ENCODE measurements around the gene GRHL3. TPM values are rescaled to one million over a fixed set of nuclear protein-coding genes. Genes with fewer than 3 reads are reported as not detected.

GRHL3 gene
- total and polyA plus RNA-seq, 4 donors: 0.07 to 0.09 (median 0.09) TPM

DNA sequence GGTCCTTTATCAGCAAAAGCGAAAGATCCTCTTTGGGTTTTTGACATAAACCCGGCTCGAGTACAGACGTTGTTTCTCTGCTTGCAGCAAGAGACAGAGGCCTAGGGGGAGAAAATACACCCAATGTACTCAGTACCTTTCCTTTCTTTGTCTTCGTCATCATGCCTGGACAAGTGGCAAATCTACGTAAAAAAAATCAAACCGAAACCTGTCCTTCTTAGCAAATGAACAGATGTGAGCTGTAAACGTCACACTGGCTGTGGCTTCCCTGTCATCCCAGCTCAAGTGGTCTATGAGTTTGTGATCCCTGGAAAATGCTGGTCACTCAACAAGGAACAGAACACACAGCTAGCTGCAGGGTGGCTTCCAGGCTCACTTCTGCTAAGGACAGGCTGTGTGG, 54.6 kb downstream of the GRHL3 start:
- TF ChIP-seq RXRA (IDR thresholded peaks at IDR 0.05) (no peak), NR2F2 (IDR thresholded peaks at IDR 0.05) (no peak), TAF1 (conservative IDR thresholded peaks at IDR 0.05) (no peak), HNF4G (IDR thresholded peaks at IDR 0.05) (no peak), FOXA1 (IDR thresholded peaks at IDR 0.05) (no peak), FOXA2 (IDR thresholded peaks at IDR 0.05) (no peak), YY1 (IDR thresholded peaks at IDR 0.05) (no peak), GABPA (IDR thresholded peaks at IDR 0.05 in 1 of 2, conservative IDR thresholded peaks at IDR 0.05 in 1 of 2) (no peak), HNF4A (conservative IDR thresholded peaks at IDR 0.05) (no peak), EGR1 (IDR thresholded peaks at IDR 0.05; ENCODE audit: low read depth in 2 of 2) (no peak), JUND (IDR thresholded peaks at IDR 0.05) (no peak)
- TF ChIP-seq, protein P1, sequence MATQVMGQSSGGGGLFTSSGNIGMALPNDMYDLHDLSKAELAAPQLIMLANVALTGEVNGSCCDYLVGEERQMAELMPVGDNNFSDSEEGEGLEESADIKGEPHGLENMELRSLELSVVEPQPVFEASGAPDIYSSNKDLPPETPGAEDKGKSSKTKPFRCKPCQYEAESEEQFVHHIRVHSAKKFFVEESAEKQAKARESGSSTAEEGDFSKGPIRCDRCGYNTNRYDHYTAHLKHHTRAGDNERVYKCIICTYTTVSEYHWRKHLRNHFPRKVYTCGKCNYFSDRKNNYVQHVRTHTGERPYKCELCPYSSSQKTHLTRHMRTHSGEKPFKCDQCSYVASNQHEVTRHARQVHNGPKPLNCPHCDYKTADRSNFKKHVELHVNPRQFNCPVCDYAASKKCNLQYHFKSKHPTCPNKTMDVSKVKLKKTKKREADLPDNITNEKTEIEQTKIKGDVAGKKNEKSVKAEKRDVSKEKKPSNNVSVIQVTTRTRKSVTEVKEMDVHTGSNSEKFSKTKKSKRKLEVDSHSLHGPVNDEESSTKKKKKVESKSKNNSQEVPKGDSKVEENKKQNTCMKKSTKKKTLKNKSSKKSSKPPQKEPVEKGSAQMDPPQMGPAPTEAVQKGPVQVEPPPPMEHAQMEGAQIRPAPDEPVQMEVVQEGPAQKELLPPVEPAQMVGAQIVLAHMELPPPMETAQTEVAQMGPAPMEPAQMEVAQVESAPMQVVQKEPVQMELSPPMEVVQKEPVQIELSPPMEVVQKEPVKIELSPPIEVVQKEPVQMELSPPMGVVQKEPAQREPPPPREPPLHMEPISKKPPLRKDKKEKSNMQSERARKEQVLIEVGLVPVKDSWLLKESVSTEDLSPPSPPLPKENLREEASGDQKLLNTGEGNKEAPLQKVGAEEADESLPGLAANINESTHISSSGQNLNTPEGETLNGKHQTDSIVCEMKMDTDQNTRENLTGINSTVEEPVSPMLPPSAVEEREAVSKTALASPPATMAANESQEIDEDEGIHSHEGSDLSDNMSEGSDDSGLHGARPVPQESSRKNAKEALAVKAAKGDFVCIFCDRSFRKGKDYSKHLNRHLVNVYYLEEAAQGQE (IDR thresholded peaks at IDR 0.05): no peak
- TF ChIP-seq, protein P2, sequence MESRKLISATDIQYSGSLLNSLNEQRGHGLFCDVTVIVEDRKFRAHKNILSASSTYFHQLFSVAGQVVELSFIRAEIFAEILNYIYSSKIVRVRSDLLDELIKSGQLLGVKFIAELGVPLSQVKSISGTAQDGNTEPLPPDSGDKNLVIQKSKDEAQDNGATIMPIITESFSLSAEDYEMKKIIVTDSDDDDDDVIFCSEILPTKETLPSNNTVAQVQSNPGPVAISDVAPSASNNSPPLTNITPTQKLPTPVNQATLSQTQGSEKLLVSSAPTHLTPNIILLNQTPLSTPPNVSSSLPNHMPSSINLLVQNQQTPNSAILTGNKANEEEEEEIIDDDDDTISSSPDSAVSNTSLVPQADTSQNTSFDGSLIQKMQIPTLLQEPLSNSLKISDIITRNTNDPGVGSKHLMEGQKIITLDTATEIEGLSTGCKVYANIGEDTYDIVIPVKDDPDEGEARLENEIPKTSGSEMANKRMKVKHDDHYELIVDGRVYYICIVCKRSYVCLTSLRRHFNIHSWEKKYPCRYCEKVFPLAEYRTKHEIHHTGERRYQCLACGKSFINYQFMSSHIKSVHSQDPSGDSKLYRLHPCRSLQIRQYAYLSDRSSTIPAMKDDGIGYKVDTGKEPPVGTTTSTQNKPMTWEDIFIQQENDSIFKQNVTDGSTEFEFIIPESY (IDR thresholded peaks at IDR 0.05): no peak
- TF ChIP-seq, protein P3, sequence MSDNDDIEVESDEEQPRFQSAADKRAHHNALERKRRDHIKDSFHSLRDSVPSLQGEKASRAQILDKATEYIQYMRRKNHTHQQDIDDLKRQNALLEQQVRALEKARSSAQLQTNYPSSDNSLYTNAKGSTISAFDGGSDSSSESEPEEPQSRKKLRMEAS (IDR thresholded peaks at IDR 0.05): no peak
- TF ChIP-seq, protein P4, sequence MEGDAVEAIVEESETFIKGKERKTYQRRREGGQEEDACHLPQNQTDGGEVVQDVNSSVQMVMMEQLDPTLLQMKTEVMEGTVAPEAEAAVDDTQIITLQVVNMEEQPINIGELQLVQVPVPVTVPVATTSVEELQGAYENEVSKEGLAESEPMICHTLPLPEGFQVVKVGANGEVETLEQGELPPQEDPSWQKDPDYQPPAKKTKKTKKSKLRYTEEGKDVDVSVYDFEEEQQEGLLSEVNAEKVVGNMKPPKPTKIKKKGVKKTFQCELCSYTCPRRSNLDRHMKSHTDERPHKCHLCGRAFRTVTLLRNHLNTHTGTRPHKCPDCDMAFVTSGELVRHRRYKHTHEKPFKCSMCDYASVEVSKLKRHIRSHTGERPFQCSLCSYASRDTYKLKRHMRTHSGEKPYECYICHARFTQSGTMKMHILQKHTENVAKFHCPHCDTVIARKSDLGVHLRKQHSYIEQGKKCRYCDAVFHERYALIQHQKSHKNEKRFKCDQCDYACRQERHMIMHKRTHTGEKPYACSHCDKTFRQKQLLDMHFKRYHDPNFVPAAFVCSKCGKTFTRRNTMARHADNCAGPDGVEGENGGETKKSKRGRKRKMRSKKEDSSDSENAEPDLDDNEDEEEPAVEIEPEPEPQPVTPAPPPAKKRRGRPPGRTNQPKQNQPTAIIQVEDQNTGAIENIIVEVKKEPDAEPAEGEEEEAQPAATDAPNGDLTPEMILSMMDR (IDR thresholded peaks at IDR 0.05; ENCODE audit: low read depth, low read length, missing input control): no peak
- TF ChIP-seq, protein P5, sequence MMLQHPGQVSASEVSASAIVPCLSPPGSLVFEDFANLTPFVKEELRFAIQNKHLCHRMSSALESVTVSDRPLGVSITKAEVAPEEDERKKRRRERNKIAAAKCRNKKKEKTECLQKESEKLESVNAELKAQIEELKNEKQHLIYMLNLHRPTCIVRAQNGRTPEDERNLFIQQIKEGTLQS (IDR thresholded peaks at IDR 0.05): no peak
- WGBS: 96% methylated on average over 8 of the region's 8 CpGs
- no peaks in the 10 kb centered on the region for H3K4me1 ChIP-seq (ENCODE audit: control insufficient read depth in 4 of 4, insufficient read depth in 4 of 4, low read length in 3 of 4)
- no peak overlapping the region for H3K4me3 ChIP-seq (ENCODE audit: low read depth in 1 of 3, low read length in 3 of 3)
- H3K36me3 ChIP-seq (ENCODE audit: control insufficient read depth in 4 of 4, insufficient read depth in 3 of 4, low read depth in 1 of 4, low read length in 3 of 4): no peaks in the 10 kb centered on the region
- no peak overlapping the region for H3K9ac ChIP-seq (ENCODE audit: low read depth in 1 of 2, low read length in 2 of 2)
- DNase-seq (ENCODE audit: low spot score): no peak
- no peak overlapping the region for H3K27ac ChIP-seq (ENCODE audit: low read depth in 1 of 2, low read length in 2 of 2)
- no peaks in the 10 kb centered on the region for H3K27me3 ChIP-seq (ENCODE audit: control insufficient read depth in 4 of 4, insufficient read depth in 4 of 4, low read length in 3 of 4)
- no peaks in the 10 kb centered on the region for H3K9me3 ChIP-seq (ENCODE audit: control insufficient read depth in 4 of 4, low read length in 3 of 4)
